Stimulated activated CD4-positive, alpha-beta T cell treated with anti-CD3 and anti-CD28 coated beads, Interleukin-4, amount 100 ng/mL, for 24 hours (primary cell): ENCODE measurements around the gene ZNF780A.
"Not testable (repeated sequence)": the region's sequence is repeated elsewhere in the genome, so short reads cannot be mapped to it uniquely, and the experiment has no call there.

Source experiments
- DNase-seq: peaks from one replicate; pipeline ENCODE4 v3.0.0-alpha.2; 2020

The ZNF780A gene

DNA sequence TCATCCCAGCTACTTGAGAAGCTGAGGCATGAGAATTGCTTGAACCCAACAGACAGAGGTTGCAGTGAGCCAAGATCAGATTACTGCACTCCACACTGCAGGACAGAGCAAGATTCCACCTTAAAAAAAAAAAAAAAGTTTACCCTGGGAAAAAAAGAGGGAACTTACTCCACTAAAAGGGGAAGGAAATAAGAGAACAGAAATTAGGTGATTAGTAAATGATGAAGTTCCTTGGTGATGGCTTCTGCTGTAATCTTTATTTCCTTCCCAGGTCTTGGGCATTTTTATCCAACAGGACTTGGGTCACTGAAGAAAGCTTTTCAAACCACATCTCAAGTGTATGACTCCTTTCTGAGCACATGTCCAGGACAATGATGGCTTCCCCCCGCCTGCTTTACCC, 9.3 kb downstream of the ZNF780A start:
- DNase-seq: no peak

DNA sequence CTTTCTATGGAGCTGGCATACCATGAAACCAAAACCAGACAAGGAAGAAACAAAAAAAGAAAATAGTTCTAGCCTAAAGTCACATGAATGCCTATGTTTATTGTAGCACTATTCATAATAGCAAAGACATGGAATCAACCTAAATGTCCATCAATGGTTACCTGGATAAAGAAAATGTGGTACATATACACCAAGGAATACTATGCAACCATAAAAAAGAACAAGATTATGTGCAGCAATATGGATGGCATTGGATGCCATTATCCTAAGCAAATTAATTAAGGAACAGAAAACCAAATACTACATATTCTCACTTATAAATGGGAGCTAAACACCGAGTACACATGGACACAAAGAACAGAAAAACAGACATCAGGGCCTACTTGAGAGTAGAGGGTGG, 10.5 kb downstream of the ZNF780A start:
- no peak for DNase-seq

DNA sequence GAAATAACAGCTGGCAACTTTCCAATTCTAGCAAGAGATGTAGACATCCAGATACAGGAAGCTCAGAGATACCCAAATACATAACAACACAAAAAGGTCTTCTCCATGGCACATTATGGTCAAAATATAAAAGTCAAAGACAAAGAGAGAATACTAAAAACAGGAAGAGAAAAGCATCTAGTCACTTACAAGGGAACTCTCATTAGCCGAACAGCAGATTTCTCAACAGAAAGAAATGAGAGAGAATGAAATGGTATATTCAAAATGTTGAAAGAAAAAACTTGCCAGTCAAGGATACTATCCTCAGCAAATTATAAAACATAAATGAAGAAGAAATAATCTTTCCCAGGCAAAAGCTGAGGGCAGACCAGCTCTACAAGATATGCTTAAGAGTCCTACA, 12.4 kb downstream of the ZNF780A start:
- no peak for DNase-seq

DNA sequence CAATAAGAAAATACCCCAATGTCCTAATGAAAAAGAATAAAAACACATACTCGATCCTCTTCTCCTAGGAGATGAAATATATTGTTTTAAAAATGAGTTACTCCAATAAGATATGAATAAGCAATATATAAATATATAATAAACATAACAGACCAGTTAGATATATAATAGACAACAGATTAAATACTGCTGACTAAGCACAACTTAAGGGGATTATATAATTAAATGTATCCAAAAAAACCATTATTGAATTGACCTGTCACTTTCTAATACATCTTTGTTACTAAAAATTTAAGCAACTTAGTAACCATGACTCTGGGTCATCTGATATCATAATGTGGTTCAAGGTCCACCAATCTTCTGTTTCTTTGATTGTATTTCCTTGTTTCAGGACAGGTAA, 20.7 kb downstream of the ZNF780A start:
- DNase-seq: no peak

DNA sequence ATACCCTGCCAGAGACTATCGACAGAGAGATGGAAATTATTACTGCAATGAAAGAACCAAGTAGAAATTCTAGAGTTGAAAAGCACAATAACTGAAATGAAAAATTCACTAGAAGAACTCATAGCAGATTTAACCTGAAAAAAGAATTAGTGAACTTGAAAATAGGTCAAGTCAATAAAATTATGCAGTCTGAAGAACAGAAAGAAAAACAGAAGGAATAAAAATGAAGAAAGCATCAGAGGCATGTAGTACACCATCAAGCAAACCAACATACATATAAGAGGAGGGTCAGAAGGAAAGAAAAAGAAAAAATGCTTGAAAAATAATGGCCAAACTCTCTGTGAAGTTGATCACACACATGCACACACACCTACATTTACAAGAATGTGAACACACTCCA, 31.1 kb downstream of the ZNF780A start:
- DNase-seq: no peak

DNA sequence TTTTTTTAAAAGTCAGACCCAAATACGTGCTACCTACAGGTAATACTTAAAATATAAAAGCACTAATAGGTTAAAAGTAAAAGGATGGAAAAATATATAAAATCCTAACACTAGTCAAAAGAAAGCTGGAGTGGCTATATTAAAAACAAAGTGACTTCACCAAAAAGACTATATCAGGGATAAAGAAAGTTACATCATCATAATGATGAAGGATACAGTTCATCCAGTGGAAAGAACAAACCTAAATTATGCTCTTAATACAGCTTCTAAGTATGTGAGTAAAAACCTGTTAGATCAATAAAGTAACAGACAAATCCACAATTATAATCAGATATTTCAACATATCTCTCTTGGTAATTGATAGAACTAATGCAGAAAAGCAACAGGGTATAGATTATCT, 33.6 kb downstream of the ZNF780A start:
- DNase-seq: no peak

DNA sequence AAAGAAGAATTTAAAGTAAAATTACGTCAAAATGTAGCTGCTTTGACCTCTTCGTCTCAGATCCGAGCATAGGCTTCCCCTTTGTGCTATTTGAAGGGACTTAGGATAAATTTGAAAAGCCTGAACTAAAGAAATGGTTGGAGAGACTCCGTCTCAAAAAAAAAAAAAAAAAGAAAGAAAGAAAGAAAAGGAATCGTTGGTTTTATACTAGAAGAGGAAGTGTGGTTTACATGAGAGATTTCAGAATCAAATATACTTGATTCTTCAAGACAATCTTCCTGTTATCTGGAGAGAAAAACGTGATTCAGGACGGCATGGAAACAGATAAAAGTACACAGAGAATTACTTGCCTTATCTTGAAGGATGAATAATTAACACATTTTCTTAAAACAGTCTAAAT, 34.2 kb downstream of the ZNF780A start:
- no peak for DNase-seq

DNA sequence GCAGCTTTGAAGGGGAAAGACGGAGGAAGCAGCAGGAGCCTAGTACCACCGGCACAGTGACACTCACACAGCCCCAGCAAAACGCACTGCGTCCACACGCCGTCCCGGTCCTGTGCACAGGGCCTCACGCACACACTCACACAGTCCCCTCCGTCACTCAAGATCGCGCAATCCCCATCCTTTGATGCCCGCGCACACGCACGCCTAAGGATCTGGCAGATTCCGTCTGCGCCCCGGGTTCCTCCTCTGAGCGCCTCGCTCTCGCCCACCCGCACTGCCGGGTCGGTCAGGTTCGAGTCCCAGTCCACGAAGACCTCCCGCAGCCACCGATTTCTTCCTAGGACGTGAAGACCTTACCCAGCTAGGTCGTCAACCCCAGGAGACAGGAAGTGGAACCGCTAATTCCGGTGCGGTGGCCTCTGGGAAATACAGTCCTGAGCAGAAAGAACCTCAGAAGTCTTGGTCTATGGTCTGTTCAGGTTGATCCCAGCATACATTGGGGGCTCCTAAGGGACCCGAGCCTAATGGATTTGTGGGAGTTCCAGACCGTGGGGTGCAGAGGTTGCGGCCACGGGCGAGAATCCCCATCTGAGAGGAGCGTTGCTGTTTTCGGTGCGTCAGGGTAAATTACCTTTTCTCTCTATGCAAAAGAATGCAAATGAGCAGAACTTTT, 34.8 kb downstream of the ZNF780A start, which contains the start of gene ZNF780B:
Gene ZNF780B, minus strand, starts transcription at position 400 of the 673 bp plus-strand sequence. CDS start 5,899 bp downstream, outside the sequence.
- peak; percentile 73 for DNase-seq

DNA sequence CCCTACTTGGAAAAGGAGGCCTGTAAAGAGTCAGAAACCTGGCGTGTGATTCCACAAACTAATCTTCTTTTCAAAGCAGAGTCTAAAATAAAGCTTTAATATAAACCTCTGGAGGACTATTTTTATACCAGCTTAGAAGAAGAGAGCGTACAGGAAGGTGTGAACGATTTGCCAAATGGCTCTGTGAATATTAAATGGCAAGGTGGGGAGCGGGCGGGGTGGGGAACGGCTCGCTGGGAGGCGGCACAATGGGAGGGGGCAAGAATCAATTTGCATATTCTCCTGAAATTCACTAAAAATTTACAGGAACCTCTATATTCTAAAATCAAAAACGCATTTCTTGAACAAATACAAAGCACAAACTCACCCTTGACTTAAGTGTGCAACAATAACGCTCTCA, 35.7 kb downstream of the ZNF780A start:
- DNase-seq: no peak

DNA sequence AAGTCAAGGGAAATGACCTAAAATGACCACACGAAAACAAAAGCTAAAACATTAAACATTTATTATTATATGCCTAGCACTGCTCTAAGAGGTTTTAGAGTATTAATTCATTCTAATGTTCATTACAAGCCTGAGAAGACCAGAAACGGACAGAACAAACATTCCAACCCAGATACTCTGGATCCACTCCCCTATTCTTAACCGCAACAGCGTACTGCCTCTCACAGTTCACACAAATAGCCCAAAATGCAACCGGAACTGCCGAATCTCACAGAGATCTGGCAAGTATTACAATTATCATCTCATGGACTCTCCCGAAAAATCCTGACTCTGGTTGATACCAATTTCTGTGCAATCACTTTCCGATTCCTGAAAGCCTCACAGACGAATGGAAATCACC, 36.1 kb downstream of the ZNF780A start:
- DNase-seq: no peak

DNA sequence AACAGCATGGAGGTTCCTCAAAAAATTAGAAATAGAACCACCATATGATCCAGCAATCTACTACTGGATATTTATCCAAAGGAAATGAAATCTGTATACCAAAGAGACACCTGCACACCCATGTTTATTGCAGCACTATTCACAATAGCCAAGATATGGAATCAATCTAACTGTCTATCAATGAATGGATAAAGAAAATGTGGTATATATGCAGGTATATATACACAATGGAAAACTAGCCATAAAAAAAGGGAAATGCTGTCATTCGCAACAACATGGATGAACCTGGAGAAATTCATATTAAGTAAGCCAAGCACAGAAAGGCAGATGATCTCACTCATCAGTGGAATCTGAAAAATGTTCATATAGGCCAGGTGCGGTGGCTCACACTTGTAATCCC, 37.3 kb downstream of the ZNF780A start:
- DNase-seq: no peak

DNA sequence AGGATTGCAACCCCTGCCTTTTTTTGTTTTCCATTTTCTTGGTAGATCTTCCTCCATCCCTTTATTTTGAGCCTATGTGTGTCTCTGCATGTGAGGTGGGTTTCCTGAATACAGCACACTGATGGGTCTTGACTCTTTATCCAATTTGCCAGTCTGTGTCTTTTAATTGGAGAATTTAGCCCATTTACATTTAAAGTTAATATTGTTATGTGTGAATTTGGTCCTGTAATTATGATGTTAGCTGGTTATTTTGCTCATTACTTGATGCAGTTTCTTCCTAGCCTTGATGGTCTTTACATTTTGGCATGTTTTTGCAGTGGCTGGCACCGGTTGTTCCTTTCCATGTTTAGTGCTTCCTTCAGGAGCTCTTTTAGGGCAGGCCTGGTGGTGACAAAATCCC, 49.0 kb downstream of the ZNF780A start:
- not testable (repeated sequence) for DNase-seq

DNA sequence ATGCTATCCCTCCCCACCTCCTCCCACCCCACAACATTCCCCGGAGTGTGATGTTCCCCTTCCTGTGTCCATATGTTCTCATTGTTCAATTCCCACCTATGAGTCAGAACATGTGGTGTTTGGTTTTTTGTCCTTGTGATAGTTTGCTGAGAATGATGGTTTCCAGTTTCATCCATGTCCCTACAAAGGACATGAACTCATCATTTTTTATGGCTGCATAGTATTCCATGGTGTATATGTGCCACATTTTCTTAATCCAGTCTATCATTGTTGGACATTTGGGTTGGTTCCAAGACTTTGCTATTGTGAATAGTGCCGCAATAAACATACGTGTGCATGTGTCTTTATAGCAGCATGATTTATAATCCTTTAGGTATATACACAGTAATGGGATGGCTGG, 52.7 kb downstream of the ZNF780A start:
- DNase-seq: not testable (repeated sequence)

DNA sequence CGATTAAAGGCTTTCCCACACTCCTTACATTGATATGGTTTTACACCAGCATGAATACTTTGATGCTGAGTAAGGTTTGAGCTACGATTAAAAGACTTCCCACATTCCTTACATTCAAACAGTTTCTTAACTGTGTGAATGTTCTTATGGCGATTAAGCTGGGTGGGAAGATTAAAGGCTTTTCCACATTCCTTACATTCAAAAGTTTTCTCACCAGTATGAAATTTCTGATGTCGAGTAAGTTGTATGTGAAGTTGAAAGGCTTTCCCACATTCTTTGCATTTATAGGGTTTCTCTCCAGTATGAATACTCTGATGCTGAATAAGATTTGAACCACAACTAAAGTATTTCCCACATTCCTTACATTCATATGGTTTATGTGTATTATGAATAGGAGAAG, 54.7 kb downstream of the ZNF780A start:
- no peak for DNase-seq

DNA sequence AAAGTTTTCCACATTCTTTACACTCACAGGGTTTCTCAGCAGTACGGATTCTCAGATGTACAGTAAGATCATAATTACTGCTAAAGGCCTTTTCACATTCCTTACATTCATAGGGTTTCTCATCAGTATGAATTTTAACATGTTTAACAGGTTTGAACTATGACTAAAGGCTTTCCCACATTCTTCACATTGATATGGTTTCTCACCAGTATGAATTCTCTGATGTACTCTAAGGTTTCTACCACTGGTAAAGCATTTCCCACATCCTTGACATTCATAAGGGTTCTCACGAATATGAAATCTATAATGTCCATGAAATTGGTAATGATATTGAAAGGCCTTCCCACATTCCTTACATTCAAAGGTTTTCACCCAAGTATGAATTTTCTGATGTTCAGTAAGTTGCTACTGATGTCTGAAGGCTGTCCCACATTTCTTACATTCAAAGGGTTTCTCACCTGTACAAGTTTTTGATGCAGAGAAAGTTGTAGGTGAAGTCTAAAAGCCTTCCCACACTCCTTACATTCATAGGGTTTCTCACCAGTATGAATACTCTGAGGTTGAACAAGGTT, 56.7 kb downstream of the ZNF780A start:
- no peak for DNase-seq

DNA sequence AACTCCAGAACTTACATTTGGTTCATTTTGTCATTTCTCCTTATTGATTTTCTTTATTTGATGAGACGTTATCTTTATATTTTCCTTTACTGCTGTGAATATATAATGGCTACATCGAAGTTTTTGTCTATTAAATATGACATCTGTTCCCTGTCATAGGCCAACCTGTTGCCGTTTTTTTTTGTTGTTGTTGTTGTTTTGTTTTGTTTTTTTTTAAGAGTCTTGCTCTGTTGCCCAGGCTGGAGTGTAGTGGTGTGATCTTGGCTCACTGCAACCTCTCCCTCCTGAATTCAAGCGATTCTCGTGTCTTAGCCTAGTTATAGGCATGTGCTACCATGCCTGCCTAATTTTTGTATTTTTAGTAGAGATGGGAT, 64.2 kb downstream of the ZNF780A start:
- DNase-seq: no peak

DNA sequence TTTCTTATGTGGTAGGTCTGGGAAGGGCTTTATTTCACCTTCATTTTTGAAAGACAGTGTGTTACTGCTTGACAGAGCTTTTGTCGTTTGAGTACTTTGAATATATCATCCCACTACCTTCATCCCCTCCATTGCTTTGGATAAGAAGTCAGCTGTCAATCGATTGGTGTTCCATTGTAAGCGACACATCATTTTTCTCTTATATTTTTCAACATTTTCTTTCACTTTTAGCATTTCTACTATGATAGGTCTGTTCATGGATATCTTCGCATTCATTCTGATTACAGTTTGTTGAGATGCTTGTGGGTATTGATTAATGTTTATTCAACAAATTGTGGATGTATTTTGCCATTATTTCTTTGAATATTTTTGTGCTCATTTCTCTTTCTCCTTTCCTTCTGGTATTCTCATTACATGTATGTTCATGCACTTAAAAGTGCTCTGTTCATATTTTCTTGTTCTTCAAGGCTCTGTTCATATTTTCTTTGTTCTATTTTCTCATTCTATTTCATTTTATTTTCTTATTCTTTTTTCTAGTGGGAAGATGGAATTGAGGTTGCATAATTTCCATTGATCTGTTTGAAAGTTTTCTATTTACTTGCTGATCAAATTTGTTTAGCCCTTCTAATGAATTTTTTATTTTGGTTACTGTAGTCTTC, 64.7 kb downstream of the ZNF780A start:
- DNase-seq: no peak

DNA sequence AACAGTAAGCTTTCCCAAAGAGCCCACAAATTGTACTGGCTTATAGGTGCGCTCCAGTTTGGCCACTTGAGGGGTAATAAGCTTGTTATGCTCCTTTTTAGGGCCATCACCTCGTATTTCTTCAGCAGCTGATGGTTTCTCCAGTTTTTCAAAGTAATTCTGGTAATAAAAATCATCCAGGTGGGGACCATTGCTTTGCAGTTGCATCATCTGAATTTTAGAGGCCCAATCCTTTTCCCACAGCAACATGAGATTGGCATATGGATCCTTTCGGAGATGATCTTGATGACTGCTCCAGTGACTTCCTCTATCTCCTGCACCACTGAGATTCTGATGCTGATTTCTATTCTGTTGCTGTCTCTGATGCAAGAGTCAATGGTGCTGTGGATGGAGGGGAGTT, 66.8 kb downstream of the ZNF780A start:
- DNase-seq: no peak
